ENCODE measurements around the gene KIF21A.
"Not testable (repeated sequence)": the region's sequence is repeated elsewhere in the genome, so short reads cannot be mapped to it uniquely, and the experiment has no call there.

Gene KIF21A

GRCh38 chr12:39443081-39443928 lies at the start of gene KIF21A:
KIF21A (minus strand) TSS chr12:39443120; CDS start chr12:39442970, 150 bp downstream.
- DNase-seq (ENCODE audit: low read depth) = peak; percentile 84

- peak; percentile 13 for DNase-seq (ENCODE audit: low read depth)
Observed at GRCh38 chr12:39490500-39491282, 47.8 kb upstream of the KIF21A start.

- DNase-seq (ENCODE audit: low read depth) = no peak
Observed at GRCh38 chr12:39483597-39483996, 40.7 kb upstream of the KIF21A start.

GRCh38 chr12:39483042-39483441 lies 40.1 kb upstream of the KIF21A start:
- DNase-seq (ENCODE audit: low read depth) = no peak

GRCh38 chr12:39476894-39477293 lies 34.0 kb upstream of the KIF21A start:
- DNase-seq (ENCODE audit: low read depth) = no peak

GRCh38 chr12:39476121-39476520 lies 33.2 kb upstream of the KIF21A start:
- no peak for DNase-seq (ENCODE audit: low read depth)

GRCh38 chr12:39475136-39475535 lies 32.2 kb upstream of the KIF21A start:
- DNase-seq (ENCODE audit: low read depth) = not testable (repeated sequence)

GRCh38 chr12:39467432-39467870 lies 24.5 kb upstream of the KIF21A start:
- no peak for DNase-seq (ENCODE audit: low read depth)

GRCh38 chr12:39464976-39465695 lies 22.2 kb upstream of the KIF21A start:
- DNase-seq (ENCODE audit: low read depth) = no peak

- no peak for DNase-seq (ENCODE audit: low read depth)
Observed at GRCh38 chr12:39461059-39461458, 18.1 kb upstream of the KIF21A start.

GRCh38 chr12:39459027-39459434 lies 16.1 kb upstream of the KIF21A start:
- DNase-seq (ENCODE audit: low read depth) = no peak

GRCh38 chr12:39451977-39452376 lies 9.1 kb upstream of the KIF21A start:
- no peak for DNase-seq (ENCODE audit: low read depth)

GRCh38 chr12:39448038-39448437 lies 5.1 kb upstream of the KIF21A start:
- DNase-seq (ENCODE audit: low read depth) = no peak

GRCh38 chr12:39443929-39444209 lies 949 bp upstream of the KIF21A start:
- no peak for DNase-seq (ENCODE audit: low read depth)

- DNase-seq (ENCODE audit: low read depth) = no peak
Observed at GRCh38 chr12:39442831-39443080, 164 bp downstream of the KIF21A start.

GRCh38 chr12:39441963-39442830 lies 723 bp downstream of the KIF21A start:
- no peak for DNase-seq (ENCODE audit: low read depth)

- DNase-seq (ENCODE audit: low read depth) = no peak
Observed at GRCh38 chr12:39441189-39441962, 1.5 kb downstream of the KIF21A start.

GRCh38 chr12:39440781-39441180 lies 2.1 kb downstream of the KIF21A start:
- no peak for DNase-seq (ENCODE audit: low read depth)

- no peak for DNase-seq (ENCODE audit: low read depth)
Observed at GRCh38 chr12:39440101-39440500, 2.8 kb downstream of the KIF21A start.

- DNase-seq (ENCODE audit: low read depth) = no peak
Observed at GRCh38 chr12:39435531-39435930, 7.4 kb downstream of the KIF21A start.

GRCh38 chr12:39431797-39432196 lies 11.1 kb downstream of the KIF21A start:
- DNase-seq (ENCODE audit: low read depth) = no peak
